ENCODE data around the gene PPP1R2. TPM values are rescaled to one million over a fixed set of nuclear protein-coding genes. Genes with fewer than 3 reads are reported as not detected.

PPP1R2 gene
- total and polyA plus RNA-seq, 5 experiments from 2014 or later: 140 to 265 (median 244) TPM

DNA sequence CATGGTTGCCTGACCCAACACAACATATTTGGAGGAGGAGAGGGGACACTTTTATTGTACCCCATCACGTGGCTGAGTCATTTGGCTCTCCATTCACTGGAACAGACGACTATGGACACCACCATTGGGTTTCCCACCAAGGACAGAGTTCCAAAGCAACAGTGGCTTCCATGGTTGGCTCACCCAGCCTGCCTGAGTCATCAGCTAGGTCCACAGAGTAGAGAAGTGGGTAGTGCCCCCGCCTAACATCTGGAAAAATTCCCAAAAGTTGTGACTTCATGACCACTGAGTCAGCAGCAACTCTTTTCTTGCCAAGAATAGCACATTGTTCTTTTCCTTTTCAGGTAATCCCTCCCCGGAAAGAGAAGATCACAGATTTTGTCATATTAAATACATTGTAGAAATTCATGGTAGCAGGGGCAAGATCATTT lies 3.0 kb upstream of the PPP1R2 start:
- peak in 1 of 10 donors; percentile 15 for DNase-seq
- H3K27ac Mint-ChIP-seq: peak overlapping the region; percentile 91 to 100 (median 96)
- no peaks in the 10 kb centered on the region for H3K27me3 Mint-ChIP-seq
- peaks cover 0 to 4% (median 4%) of the 10 kb centered on the region in 3 donors for H3K36me3 Mint-ChIP-seq
- peaks cover 44 to 75% (median 71%) of the 10 kb centered on the region in 4 donors for H3K4me1 Mint-ChIP-seq
- ATAC-seq: no peak
- H3K9me3 Mint-ChIP-seq: no peaks in the 10 kb centered on the region
- POLR2A ChIA-PET: interaction anchor here (0.7 to 1.9 kb wide), 4 partner anchors 9 to 1149 kb away, joined by 3 to 8 read pairs (median 6); partner anchors contain the start of gene XXYLT1
- peak overlapping the region; percentile 89 to 96 (median 94) for H3K4me3 Mint-ChIP-seq

DNA sequence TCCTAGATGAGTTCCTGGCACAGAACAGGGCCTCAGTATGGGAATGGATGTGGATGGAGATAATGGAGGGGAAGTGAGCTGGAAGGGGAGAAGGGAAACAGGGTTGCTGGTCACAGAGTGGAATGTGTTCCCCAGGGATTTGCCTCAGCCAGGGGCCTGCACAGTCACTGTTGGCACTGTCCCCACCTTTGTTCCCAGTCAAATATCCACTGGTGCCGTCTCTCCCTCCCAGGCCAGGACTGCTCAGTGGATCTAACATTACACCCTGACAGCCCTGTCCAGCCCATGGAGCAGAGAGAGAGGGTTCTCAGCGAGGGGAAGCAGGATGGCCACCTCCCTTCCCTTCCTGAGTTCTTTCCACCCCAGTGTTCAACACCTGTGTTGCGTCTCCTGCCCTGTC lies 1.5 kb upstream of the PPP1R2 start:
- Mint-ChIP-seq H3K27me3 (no peaks in the 10 kb centered on the region), H3K4me3 (peak overlapping the region; percentile 89 to 96 (median 94)), H3K4me1 (peaks cover 45 to 75% (median 71%) of the 10 kb centered on the region in 4 donors), H3K9me3 (no peaks in the 10 kb centered on the region), H3K36me3 (peaks cover 0 to 9% (median 4%) of the 10 kb centered on the region in 3 donors), H3K27ac (peak overlapping the region; percentile 95 to 100 (median 96))
- POLR2A ChIA-PET: interaction anchor here (1.1 to 3.2 kb wide), 4 partner anchors 8 to 363 kb away, joined by 4 to 30 read pairs (median 15); partner anchors contain the start of gene XXYLT1
- ATAC-seq (no peak), DNase-seq (no peak)

DNA sequence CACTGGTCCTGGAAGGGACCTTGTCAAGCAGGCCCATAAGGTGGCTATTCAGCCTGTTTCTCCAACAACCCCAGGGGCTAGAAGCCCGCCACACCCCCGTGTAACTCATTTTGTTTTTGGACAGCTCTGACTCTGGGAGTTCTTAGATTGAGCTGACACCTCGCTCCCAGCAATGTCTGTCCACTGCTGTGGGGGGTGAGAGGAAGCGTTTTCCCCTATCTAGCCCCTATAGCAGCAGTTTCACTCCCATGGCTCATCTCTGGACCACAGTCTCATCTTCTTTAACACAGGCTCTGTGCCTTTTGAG lies 1.1 kb upstream of the PPP1R2 start:
- POLR2A ChIA-PET: interaction anchor here (1.1 to 3.2 kb wide), 4 partner anchors 8 to 363 kb away, joined by 4 to 30 read pairs (median 15); partner anchors contain the start of gene XXYLT1
- H3K9me3 Mint-ChIP-seq: no peaks in the 10 kb centered on the region
- H3K4me1 Mint-ChIP-seq: peaks cover 50 to 78% (median 73%) of the 10 kb centered on the region in 4 donors
- no peaks in the 10 kb centered on the region for H3K27me3 Mint-ChIP-seq
- no peak for DNase-seq
- H3K27ac Mint-ChIP-seq: peak overlapping the region; percentile 95 to 100 (median 96)
- peak overlapping the region; percentile 89 to 96 (median 94) for H3K4me3 Mint-ChIP-seq
- ATAC-seq: no peak
- H3K36me3 Mint-ChIP-seq: peaks cover 2 to 13% (median 4%) of the 10 kb centered on the region in 3 donors

DNA sequence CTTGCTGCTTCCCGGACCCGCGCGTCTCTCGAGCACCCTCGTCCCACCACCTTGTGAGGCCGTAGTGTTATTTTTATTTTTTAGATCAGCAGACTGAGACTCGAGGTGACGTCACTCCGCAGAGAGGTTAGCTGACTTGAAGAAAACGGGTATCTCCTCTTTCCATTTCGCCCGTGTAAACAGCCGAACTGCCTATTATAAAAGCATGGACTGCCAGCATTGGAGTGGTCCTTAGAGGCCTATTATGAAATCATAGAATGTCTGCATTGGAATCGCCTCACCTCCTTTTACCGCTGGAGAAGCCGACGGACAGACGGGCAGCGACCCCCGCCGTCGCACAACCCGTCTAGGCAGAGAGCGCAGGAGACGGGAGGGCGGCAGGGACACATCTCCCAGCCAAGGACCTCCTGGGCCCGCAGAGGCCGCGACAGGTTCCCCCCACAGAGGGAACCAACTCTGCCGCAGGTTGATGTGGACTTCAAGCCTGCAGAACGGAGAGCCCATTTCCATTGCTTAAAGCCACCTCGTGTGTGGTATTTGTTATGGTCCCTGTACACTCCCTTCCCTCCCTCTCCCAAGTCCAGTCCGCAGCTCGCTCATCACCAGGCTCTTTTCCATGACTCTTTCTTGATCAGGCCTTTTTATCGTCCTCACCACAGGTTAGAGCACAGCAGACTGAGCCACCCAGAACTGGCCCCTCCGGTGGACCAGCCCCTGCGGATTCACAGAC lies 540 bp upstream of the PPP1R2 start:
- no peaks in the 10 kb centered on the region for H3K9me3 Mint-ChIP-seq
- ATAC-seq (peak; percentile 6 to 17), DNase-seq (peak in 3 of 10 donors; percentile 13 to 69 (median 26))
- H3K4me1 Mint-ChIP-seq: peaks cover 50 to 79% (median 73%) of the 10 kb centered on the region in 4 donors
- H3K27me3 Mint-ChIP-seq: no peaks in the 10 kb centered on the region
- H3K36me3 Mint-ChIP-seq: peaks cover 2 to 16% (median 4%) of the 10 kb centered on the region in 3 donors
- POLR2A ChIA-PET: interaction anchor here (0.8 to 7.4 kb wide), 17 partner anchors 7 to 1146 kb away, joined by 3 to 119 read pairs (median 5); partner anchors contain the start of genes ACAP2, LSG1, TNK2 and XXYLT1
- peak overlapping the region; percentile 89 to 96 (median 94) for H3K4me3 Mint-ChIP-seq
- peak overlapping the region; percentile 95 to 100 (median 96) for H3K27ac Mint-ChIP-seq

DNA sequence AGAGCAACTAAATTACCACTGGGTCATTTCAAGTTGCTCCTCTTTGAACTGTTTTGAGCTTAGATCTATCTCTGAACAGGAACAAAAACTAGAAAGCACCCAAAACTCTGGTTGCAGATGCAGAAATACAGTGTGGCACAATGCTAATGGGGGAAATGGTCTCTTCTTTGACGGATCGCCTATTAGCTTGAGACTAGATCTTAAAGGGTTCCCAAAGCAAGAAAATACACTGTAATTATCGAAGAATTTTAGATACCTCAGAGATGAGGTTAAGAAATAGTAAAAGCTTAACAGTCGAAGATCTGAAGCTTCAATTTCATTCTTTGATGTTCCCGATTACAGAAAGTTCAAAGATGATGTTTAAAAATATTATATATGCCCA lies 818 bp downstream of the PPP1R2 start:
- peaks cover 2 to 19% (median 4%) of the 10 kb centered on the region in 3 donors for H3K36me3 Mint-ChIP-seq
- peaks cover 43 to 79% (median 72%) of the 10 kb centered on the region in 4 donors for H3K4me1 Mint-ChIP-seq
- H3K9me3 Mint-ChIP-seq: no peaks in the 10 kb centered on the region
- ATAC-seq (peak in 1 of 2 donors; percentile 7), DNase-seq (peak in 3 of 10 donors; percentile 30 to 44 (median 40))
- H3K27me3 Mint-ChIP-seq: no peaks in the 10 kb centered on the region
- H3K4me3 Mint-ChIP-seq: peak overlapping the region; percentile 89 to 96 (median 94)
- peak overlapping the region; percentile 88 to 100 (median 96) for H3K27ac Mint-ChIP-seq
- POLR2A ChIA-PET: interaction anchor here (0.9 to 7.4 kb wide), 13 partner anchors 8 to 1145 kb away, joined by 3 to 119 read pairs (median 8); partner anchors contain the start of genes ACAP2 and XXYLT1

DNA sequence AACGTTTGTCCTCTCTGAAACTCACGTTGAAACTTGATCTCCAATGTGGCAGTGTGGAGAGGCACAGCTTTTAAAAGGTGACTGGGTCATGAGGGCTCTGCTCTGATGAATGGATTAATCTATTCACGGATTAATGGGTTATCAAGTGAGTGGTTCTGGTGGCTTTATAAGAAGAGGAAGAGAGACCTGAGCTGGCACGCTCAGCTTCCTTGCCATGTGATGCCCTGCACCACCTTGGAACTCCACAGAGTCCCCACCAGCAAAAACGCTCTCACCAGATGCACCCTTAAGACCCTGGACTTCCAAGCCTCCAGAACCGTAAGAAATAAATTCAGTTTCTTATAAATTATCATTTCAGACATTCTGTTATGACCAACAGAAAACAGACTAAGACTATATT lies 2.6 kb downstream of the PPP1R2 start:
- DNase-seq: no peak
- no peak for ATAC-seq
- H3K9me3 Mint-ChIP-seq: no peaks in the 10 kb centered on the region
- H3K4me3 Mint-ChIP-seq: peak overlapping the region; percentile 89 to 96 (median 94)
- peaks cover 2 to 25% (median 4%) of the 10 kb centered on the region in 3 donors for H3K36me3 Mint-ChIP-seq
- POLR2A ChIA-PET: interaction anchor here (0.6 to 7.4 kb wide), 4 partner anchors 10 to 267 kb away, joined by 3 to 119 read pairs (median 4); no protein-coding TSS in a partner anchor
- peaks cover 37 to 76% (median 65%) of the 10 kb centered on the region in 4 donors for H3K4me1 Mint-ChIP-seq
- no peaks in the 10 kb centered on the region for H3K27me3 Mint-ChIP-seq
- peak overlapping the region; percentile 75 to 100 (median 90) for H3K27ac Mint-ChIP-seq

DNA sequence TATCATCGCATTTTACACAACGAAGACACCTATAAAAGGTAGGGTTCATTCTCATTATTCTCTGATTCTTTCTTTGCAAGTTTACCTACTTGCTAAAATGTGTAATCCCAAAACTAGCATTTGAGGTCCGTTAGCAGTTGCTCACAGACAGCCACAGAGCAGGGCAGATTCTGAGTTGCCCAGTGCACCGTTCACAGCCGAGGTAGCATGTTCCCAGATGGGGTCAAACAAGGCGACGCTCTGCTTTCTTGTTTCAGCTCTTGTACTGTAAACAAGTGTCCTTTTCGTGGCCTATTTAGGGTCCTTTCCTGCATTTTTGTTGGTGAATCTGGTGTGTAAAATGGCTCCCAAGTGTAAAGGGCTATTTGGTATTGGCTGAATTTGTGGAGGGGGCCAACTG lies 3.1 kb downstream of the PPP1R2 start:
- DNase-seq (no peak), ATAC-seq (no peak)
- peak overlapping the region; percentile 89 to 96 (median 94) for H3K4me3 Mint-ChIP-seq
- H3K27ac Mint-ChIP-seq: peak overlapping the region; percentile 75 to 100 (median 90)
- no peaks in the 10 kb centered on the region for H3K27me3 Mint-ChIP-seq
- POLR2A ChIA-PET: interaction anchor here (7.4 kb wide), 1 partner anchor 11 kb away, joined by 119 read pairs; no protein-coding TSS in a partner anchor
- H3K36me3 Mint-ChIP-seq: peaks cover 2 to 30% (median 4%) of the 10 kb centered on the region in 3 donors
- H3K4me1 Mint-ChIP-seq: peaks cover 40 to 76% (median 65%) of the 10 kb centered on the region in 4 donors
- no peaks in the 10 kb centered on the region for H3K9me3 Mint-ChIP-seq

DNA sequence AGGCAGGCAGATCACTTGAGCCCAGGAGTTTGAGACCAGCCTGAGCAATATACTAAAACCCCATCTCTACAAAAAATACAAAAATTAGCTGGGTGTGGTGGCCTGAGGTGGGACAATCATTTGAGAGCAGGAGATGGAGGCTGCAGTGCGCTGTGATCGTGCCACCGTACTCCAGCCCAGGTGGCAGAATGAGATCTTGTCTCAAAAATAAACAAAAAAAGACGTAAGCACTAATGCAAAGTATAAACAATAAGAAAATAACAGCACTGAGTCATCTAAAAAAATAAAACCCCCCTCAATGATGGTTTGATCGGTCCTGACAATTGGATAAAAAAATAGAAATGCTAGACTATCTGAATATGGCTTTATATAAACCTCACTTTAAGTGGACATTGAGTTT lies 3.6 kb downstream of the PPP1R2 start:
- H3K4me3 Mint-ChIP-seq: peak overlapping the region; percentile 89 to 96 (median 94)
- POLR2A ChIA-PET: interaction anchor here (7.4 kb wide), 1 partner anchor 11 kb away, joined by 119 read pairs; no protein-coding TSS in a partner anchor

DNA sequence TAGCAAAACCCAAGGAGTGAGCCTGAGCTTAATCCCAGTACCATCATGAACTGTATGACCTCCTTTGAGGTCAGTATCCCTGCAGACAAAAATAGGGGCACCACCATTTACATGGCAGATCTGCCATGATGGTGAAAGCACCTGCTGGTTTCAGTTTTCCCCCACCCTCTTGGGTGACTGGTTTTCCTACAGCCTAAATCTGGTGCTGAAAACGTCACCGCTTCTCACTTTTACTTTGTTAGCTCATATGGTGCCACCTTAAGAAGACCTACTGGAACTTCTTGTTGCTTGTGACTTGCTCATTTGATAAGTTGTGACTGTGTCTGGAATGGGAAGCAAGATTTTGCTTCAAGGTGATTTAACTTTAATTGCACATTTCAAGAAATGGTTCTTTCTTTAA lies 5.1 kb downstream of the PPP1R2 start:
- peak in 4 of 10 donors; percentile 26 to 43 (median 40) for DNase-seq
- Mint-ChIP-seq H3K36me3 (peaks cover 2 to 46% (median 4%) of the 10 kb centered on the region in 3 donors), H3K9me3 (no peaks in the 10 kb centered on the region), H3K4me1 (peaks cover 38 to 80% (median 70%) of the 10 kb centered on the region in 4 donors), H3K27ac (peak overlapping the region; percentile 47 to 90 (median 72)), H3K4me3 (peak overlapping the region; percentile 73 to 96 (median 90)), H3K27me3 (no peaks in the 10 kb centered on the region)
- POLR2A ChIA-PET: interaction anchor here (0.7 to 7.4 kb wide), 5 partner anchors 8 to 267 kb away, joined by 3 to 119 read pairs (median 4); partner anchors contain the start of gene XXYLT1
- peak; percentile 38 to 59 for ATAC-seq

More for the DNA sequence above, 3.6 kb downstream of the PPP1R2 start:
- H3K9me3 Mint-ChIP-seq: no peaks in the 10 kb centered on the region
- peak overlapping the region; percentile 76 to 100 (median 90) for H3K27ac Mint-ChIP-seq
- peaks cover 38 to 76% (median 65%) of the 10 kb centered on the region in 4 donors for H3K4me1 Mint-ChIP-seq
- no peak for ATAC-seq
- H3K27me3 Mint-ChIP-seq: no peaks in the 10 kb centered on the region
- H3K36me3 Mint-ChIP-seq: peaks cover 2 to 35% (median 4%) of the 10 kb centered on the region in 3 donors
- DNase-seq: no peak

DNA sequence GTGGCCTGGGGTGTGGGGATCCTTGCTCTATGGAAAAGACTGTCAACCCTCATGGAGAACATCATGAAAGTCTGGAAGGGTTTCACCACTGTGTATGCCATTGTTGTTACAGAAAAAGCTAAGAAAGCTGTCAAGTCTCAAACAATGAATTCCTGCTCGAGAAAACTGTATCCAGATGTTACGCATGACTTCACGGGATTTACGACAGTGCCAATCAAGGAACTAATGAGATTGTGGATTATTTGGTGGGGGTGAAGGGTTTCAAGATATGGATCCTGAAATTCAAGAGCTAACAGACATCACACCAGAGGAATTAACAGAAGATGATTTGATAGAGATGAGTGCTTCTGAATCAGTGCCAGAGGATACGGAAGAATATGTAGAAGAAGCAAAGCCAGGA lies 7.8 kb downstream of the PPP1R2 start:
- peak overlapping the region; percentile 23 to 93 (median 70) for H3K27ac Mint-ChIP-seq
- POLR2A ChIA-PET: interaction anchor here (0.6 to 1.2 kb wide), 2 partner anchors 13 to 15 kb away, joined by 3 to 4 read pairs; no protein-coding TSS in a partner anchor
- peaks cover 0 to 64% (median 2%) of the 10 kb centered on the region in 3 donors for H3K36me3 Mint-ChIP-seq
- no peak for ATAC-seq
- H3K9me3 Mint-ChIP-seq: no peaks in the 10 kb centered on the region
- H3K27me3 Mint-ChIP-seq: no peaks in the 10 kb centered on the region
- no peak for DNase-seq
- peak overlapping the region; percentile 17 to 81 (median 72) for H3K4me3 Mint-ChIP-seq
- peaks cover 38 to 96% (median 86%) of the 10 kb centered on the region in 4 donors for H3K4me1 Mint-ChIP-seq

DNA sequence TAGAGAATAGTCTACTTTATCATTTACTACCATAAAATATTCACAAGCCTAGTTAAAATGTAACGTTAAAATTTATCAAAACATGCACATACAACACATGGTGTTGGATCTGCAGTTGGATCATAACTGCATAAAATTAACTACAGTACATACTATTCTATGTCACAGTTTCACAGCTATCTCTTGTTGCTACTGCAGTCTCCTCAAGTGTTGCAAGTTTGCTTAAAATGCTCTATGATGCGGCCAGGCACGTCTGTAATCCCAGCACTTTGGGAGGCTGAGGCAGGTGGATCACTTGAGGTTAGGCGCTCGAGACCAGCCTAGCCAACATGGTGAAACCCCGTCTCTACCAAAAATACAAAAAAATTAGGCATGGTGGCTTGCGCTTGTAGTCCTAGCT lies 10.3 kb downstream of the PPP1R2 start:
- peak overlapping the region; percentile 11 to 78 (median 58) for H3K4me3 Mint-ChIP-seq
- peak in 1 of 2 donors; percentile 37 for ATAC-seq
- H3K27ac Mint-ChIP-seq: peak overlapping the region in 9 of 10 donors; percentile 3 to 72 (median 59)
- POLR2A ChIA-PET: interaction anchor here (0.6 to 3.6 kb wide), 5 partner anchors 10 to 189 kb away, joined by 3 to 21 read pairs (median 5); partner anchors contain the start of gene PPP1R2
- no peaks in the 10 kb centered on the region for H3K9me3 Mint-ChIP-seq
- no peaks in the 10 kb centered on the region for H3K27me3 Mint-ChIP-seq
- peaks cover 0 to 71% (median 3%) of the 10 kb centered on the region in 3 donors for H3K36me3 Mint-ChIP-seq
- no peak for DNase-seq
- H3K4me1 Mint-ChIP-seq: peaks cover 29 to 89% (median 83%) of the 10 kb centered on the region in 4 donors

DNA sequence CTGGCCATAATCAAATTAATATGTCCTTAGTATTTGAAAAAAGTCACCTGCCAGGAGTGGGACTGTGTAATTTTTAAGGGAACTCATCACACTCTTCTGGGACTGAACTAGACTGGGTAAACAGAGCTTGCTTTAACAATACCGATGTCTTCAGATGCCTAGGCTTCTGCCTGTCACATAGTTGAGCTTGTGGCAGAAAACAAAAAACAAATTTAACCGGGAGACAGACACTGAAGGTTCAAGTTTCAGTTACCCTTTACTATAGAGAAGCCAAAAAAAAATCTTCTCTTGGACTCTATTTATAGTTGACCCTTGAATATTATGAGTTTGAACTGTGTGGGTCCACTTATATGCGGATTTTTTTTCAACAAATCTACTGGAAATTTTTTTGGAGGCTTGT lies 10.8 kb downstream of the PPP1R2 start:
- Mint-ChIP-seq H3K4me1 (peaks cover 29 to 88% (median 83%) of the 10 kb centered on the region in 4 donors), H3K4me3 (peak overlapping the region in 8 of 10 donors; percentile 11 to 78 (median 70)), H3K27me3 (no peaks in the 10 kb centered on the region), H3K9me3 (no peaks in the 10 kb centered on the region), H3K36me3 (peaks cover 0 to 75% (median 3%) of the 10 kb centered on the region in 3 donors), H3K27ac (peak overlapping the region; percentile 3 to 84 (median 39))
- POLR2A ChIA-PET: interaction anchor here (0.7 to 3.6 kb wide), 3 partner anchors 10 to 246 kb away, joined by 3 to 21 read pairs (median 14); partner anchors contain the start of gene PPP1R2
- ATAC-seq (no peak), DNase-seq (no peak)

All from naive thymus-derived CD8-positive, alpha-beta T cell (primary cell).